ENCODE measurements around the gene HIC2.
"Not testable (repeated sequence)": the region's sequence is repeated elsewhere in the genome, so short reads cannot be mapped to it uniquely, and the experiment has no call there.

The HIC2 gene

GRCh38 chr22:21449531-21450319, 32.6 kb downstream of the HIC2 start:
- in situ Hi-C loops (cut with HindIII; ENCODE audit: low sequenced_read_pairs) = no loop called here

- in situ Hi-C loops (cut with HindIII; ENCODE audit: low sequenced_read_pairs) = no loop called here
These were observed 33.2 kb downstream of the HIC2 start for GRCh38 chr22:21450320-21450831.

GRCh38 chr22:21450858-21451353, 33.7 kb downstream of the HIC2 start:
- in situ Hi-C loops (cut with HindIII; ENCODE audit: low sequenced_read_pairs) = no loop called here

- in situ Hi-C loops (cut with HindIII; ENCODE audit: low sequenced_read_pairs) = no loop called here
These were observed 34.7 kb downstream of the HIC2 start for GRCh38 chr22:21451545-21452520.

- in situ Hi-C loops (cut with HindIII; ENCODE audit: low sequenced_read_pairs) = not testable (repeated sequence)
These were observed 35.5 kb downstream of the HIC2 start for GRCh38 chr22:21452666-21453065.

- in situ Hi-C loops (cut with HindIII; ENCODE audit: low sequenced_read_pairs) = not testable (repeated sequence)
These were observed 37.8 kb downstream of the HIC2 start for GRCh38 chr22:21454998-21455333.

GRCh38 chr22:21455334-21456089, 38.3 kb downstream of the HIC2 start:
- in situ Hi-C loops (cut with HindIII; ENCODE audit: low sequenced_read_pairs) = no loop called here

GRCh38 chr22:21457023-21457787, 40.0 kb downstream of the HIC2 start:
- in situ Hi-C loops (cut with HindIII; ENCODE audit: low sequenced_read_pairs) = no loop called here

GRCh38 chr22:21462672-21463071, 45.5 kb downstream of the HIC2 start:
- in situ Hi-C loops (cut with HindIII; ENCODE audit: low sequenced_read_pairs) = not testable (repeated sequence)

GRCh38 chr22:21467337-21468193, 50.4 kb downstream of the HIC2 start, which contains the start of gene TMEM191C:
Gene TMEM191C, plus strand, starts transcription at chr22:21467387. Its CDS starts 73 bp downstream, at chr22:21467460.
- in situ Hi-C loops (cut with HindIII; ENCODE audit: low sequenced_read_pairs) = not testable (repeated sequence)

- in situ Hi-C loops (cut with HindIII; ENCODE audit: low sequenced_read_pairs) = not testable (repeated sequence)
These were observed 51.3 kb downstream of the HIC2 start for GRCh38 chr22:21468194-21469096.

- in situ Hi-C loops (cut with HindIII; ENCODE audit: low sequenced_read_pairs) = not testable (repeated sequence)
These were observed 52.2 kb downstream of the HIC2 start for GRCh38 chr22:21469097-21469994.

- in situ Hi-C loops (cut with HindIII; ENCODE audit: low sequenced_read_pairs) = not testable (repeated sequence)
These were observed 55.8 kb downstream of the HIC2 start for GRCh38 chr22:21472984-21473383.

- in situ Hi-C loops (cut with HindIII; ENCODE audit: low sequenced_read_pairs) = not testable (repeated sequence)
These were observed 56.5 kb downstream of the HIC2 start for GRCh38 chr22:21473664-21474063.

- in situ Hi-C loops (cut with HindIII; ENCODE audit: low sequenced_read_pairs) = not testable (repeated sequence)
These were observed 66.9 kb downstream of the HIC2 start for GRCh38 chr22:21484039-21484438.

GRCh38 chr22:21487723-21488122, 70.6 kb downstream of the HIC2 start:
- in situ Hi-C loops (cut with HindIII; ENCODE audit: low sequenced_read_pairs) = not testable (repeated sequence)

- in situ Hi-C loops (cut with HindIII; ENCODE audit: low sequenced_read_pairs) = not testable (repeated sequence)
These were observed 72.0 kb downstream of the HIC2 start for GRCh38 chr22:21489149-21489680.
